Measurements from ENCODE around the gene ATG7. TPM values are rescaled to one million over a fixed set of nuclear protein-coding genes. Genes with fewer than 3 reads are reported as not detected.
A peak's percentile ranks its signal among the peaks of the same experiment; 100 is the strongest.

Gene ATG7
- total and polyA plus RNA-seq, 12 donors: 9.1 to 118 (median 40.0) TPM

DNA sequence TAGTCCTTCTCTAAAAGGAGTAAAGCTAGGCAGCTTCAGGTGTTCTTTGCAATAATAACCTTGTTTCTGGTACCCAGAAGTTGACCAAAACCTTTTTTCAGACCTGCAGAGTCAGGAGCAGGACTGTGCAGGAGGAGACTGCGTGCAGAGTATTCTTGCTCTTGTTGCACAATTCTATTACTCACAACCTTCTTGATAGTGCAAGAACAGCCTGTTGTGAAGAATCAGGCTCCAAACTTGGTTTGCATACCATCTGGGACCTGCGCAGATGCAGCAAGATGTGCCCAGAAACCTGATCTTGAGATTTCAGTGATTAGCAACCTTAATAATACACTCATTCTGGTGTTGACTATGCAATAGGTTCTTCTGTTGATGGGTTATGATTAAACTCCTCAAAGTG is 111.9 kb downstream of the ATG7 start:
- no peak for DNase-seq
- intact Hi-C loops (cut with DNase I): no loop called here
- Histone ChIP-seq H3K4me1 (replicated peaks in 1 of 2) (peaks cover 19 to 37% of the 10 kb centered on the region in 2 donors), H3K27me3 (no peaks in the 10 kb centered on the region), H3K4me3 (no peak overlapping the region), H3K27ac (no peak overlapping the region), H3K36me3 (replicated peaks in 1 of 2) (no peaks in the 10 kb centered on the region), H3K9me3 (replicated peaks in 1 of 3) (no peaks in the 10 kb centered on the region)
- WGBS, 4 donors: 82 to 89% (median 84%) methylated on average over 2 of the region's 2 CpGs
- TF ChIP-seq POLR2A (IDR thresholded peaks at IDR 0.05): no peak
- TF ChIP-seq CTCF (IDR thresholded peaks at IDR 0.05): no peak

DNA sequence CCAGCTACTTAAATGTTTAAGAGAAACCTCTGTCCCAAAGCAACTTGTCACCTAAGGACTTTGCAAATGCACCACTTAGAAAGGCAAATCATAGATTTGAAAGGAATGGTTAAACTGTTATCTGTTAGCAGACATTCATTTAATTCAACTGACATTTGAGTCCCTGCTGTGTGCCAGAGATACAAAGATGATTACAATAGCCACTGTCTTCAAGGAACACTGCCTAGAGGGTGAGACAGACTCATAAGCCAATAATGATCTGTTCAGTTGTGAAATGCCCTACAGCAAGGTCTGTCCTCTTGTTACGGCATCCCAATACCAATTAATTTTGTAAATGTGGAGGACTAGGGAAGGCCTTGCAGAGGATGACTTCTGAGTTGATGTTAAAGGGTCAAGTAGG is 113.1 kb downstream of the ATG7 start:
- TF ChIP-seq POLR2A (IDR thresholded peaks at IDR 0.05) (no peak), CTCF (IDR thresholded peaks at IDR 0.05) (no peak)
- intact Hi-C loops (cut with DNase I): no loop called here
- 38 to 55% (median 47%) methylated on average over 1 of the region's 1 CpG for WGBS, 4 donors
- peak overlapping the region in 2 of 5 donors; percentile 42 to 80 for H3K27ac ChIP-seq
- H3K4me3 ChIP-seq: no peak overlapping the region
- no peaks in the 10 kb centered on the region for H3K9me3 ChIP-seq (replicated peaks in 1 of 3)
- DNase-seq: peak in 1 of 7 donors; percentile 13
- no peaks in the 10 kb centered on the region for H3K27me3 ChIP-seq
- H3K36me3 ChIP-seq (replicated peaks in 1 of 2): no peaks in the 10 kb centered on the region
- peaks cover 19 to 41% of the 10 kb centered on the region in 2 donors for H3K4me1 ChIP-seq (replicated peaks in 1 of 2)

DNA sequence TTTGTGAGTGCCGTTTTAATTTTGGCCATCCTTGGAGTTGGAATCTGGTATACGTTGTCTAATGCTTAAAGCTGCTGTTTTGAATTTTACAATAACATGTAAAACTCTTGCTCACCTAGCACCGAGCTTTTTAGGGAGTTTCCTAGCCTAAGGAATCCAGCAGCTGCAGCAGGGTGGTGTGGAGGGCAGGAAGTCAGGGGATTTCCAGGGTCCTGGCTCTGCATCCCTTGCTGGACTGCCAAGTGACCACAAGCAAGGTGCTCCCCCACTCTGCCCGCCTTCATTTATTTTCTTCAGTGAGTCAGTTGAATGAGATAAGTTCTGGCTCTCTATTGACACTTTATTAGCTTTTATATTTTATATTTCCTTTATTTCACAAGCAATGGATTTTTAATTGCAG is 113.7 kb downstream of the ATG7 start:
- TF ChIP-seq CTCF (IDR thresholded peaks at IDR 0.05) (no peak), POLR2A (IDR thresholded peaks at IDR 0.05) (no peak)
- H3K4me3 ChIP-seq: no peak overlapping the region
- 52 to 76% (median 63%) methylated on average over 4 of the region's 4 CpGs for WGBS, 4 donors
- H3K27me3 ChIP-seq: no peaks in the 10 kb centered on the region
- H3K4me1 ChIP-seq (replicated peaks in 1 of 2): peaks cover 19 to 43% of the 10 kb centered on the region in 2 donors
- no peaks in the 10 kb centered on the region for H3K9me3 ChIP-seq (replicated peaks in 1 of 3)
- intact Hi-C loops (cut with DNase I): no loop called here
- peak overlapping the region in 3 of 5 donors; percentile 42 to 80 (median 55) for H3K27ac ChIP-seq
- no peaks in the 10 kb centered on the region for H3K36me3 ChIP-seq (replicated peaks in 1 of 2)
- peak in 1 of 7 donors; percentile 25 for DNase-seq

GRCh38 chr3:11386465-11387113 is 114.4 kb downstream of the ATG7 start:
- H3K36me3 ChIP-seq (replicated peaks in 1 of 2): no peaks in the 10 kb centered on the region
- TF ChIP-seq CTCF (IDR thresholded peaks at IDR 0.05): no peak
- TF ChIP-seq POLR2A (IDR thresholded peaks at IDR 0.05): no peak
- H3K4me3 ChIP-seq: no peak overlapping the region
- H3K27ac ChIP-seq: peak overlapping the region in 4 of 5 donors; percentile 18 to 80 (median 62)
- intact Hi-C loops (cut with DNase I): no loop called here
- WGBS, 4 donors: 40 to 46% (median 44%) methylated on average over 2 of the region's 2 CpGs
- no peaks in the 10 kb centered on the region for H3K9me3 ChIP-seq (replicated peaks in 1 of 3)
- no peaks in the 10 kb centered on the region for H3K27me3 ChIP-seq
- DNase-seq: peak; percentile 61 to 87 (median 76)
- H3K4me1 ChIP-seq (replicated peaks in 1 of 2): peaks cover 19 to 50% of the 10 kb centered on the region in 2 donors
